GM18511 (cell line): ENCODE data around the gene STON2.
A peak's percentile ranks its signal among the peaks of the same experiment; 100 is the strongest.
"Not testable (repeated sequence)": the region's sequence is repeated elsewhere in the genome, so short reads cannot be mapped to it uniquely, and the experiment has no call there.

Experiments used
- ATAC-seq: cut with Tn5 transposase; IDR thresholded peaks from one replicate; pipeline ENCODE4 v1.9.1; 2021; ENCODE audit warnings: mild to moderate bottlenecking, moderate library complexity; ENCODE audit not compliant: unreplicated experiment

Gene STON2

GRCh38 chr14:81224222-81224621, 175.9 kb downstream of the STON2 start:
- no peak for ATAC-seq

DNA sequence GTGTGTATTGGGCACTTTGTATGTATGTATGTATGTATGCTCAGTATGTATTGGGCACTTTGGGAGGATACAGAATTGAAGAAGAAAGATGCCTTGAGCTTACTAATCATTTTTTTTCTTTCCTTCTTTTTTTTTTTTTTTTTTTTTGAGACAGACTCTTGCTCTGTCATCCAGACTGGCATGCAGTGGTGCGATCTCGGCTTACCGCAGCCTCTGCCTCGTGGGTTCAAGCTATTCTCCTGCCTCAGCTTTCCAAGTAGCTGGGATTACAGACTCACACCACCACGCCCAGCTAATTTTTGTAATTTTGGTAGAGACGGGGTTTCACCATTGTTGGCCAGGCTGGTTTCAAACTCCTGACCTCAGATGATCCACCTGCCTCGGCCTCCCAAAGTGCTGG, 176.3 kb downstream of the STON2 start:
- ATAC-seq: not testable (repeated sequence)

DNA sequence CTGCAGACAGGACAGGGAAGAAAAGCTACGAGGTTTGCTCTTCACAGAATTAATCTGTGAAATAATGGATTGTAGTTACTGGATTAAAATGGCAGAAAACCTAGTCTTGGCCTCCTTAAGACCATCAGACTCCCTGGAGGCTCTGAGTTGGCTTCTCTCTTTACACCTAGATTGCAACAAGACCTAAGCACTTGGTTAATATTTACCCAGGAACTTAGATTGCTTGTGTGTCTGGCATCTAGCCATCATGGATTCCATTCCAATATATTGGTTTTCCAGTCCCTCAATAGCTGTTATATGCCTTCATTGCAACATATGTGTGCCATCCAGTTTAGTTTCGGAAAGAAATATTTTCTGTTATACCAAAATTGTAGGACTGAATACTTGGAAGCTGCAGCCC, 177.4 kb downstream of the STON2 start:
- no peak for ATAC-seq

DNA sequence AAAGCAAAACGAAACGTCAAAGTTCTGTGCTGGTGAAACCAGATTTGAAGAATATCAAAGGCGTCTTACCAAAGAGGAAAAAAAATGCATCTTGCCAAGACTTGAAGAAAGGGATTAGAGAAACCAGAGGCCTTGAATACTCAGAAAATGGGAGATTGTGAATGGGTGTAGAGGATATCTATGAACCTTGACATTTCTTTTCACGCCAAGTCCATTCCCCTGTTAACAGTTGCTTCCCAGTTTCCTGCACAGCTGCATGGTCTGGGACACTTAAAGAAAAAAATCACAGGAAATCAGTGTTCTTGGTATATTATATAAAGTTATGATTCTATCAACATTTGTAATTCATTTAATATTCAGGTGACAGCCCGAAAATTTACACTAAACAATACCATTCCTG, 178.0 kb downstream of the STON2 start:
- no peak for ATAC-seq

DNA sequence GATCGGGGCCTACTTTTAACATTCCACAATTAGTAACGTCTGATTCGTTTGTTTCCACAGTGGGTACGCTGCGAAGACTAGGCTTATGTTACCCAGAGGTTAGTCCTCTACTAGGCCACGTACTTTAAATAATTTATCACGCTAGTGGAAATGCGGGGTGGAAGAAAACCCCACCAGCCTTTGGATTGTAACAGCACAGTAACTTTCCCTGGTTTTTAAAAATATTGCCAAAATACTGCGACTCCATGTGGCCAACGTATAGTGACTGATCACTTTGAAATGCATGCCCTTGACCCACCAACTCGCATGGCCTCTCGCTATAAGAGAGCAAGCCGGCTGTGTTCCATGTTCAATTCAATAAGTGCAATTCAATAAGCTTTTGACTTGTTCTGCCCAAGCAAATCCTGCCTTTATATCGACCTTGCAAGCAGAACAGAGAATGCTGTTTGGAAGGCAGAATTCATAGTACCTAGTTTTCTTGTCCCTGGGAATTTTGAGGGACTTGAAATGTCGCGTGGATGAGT, 178.5 kb downstream of the STON2 start:
- ATAC-seq: no peak

DNA sequence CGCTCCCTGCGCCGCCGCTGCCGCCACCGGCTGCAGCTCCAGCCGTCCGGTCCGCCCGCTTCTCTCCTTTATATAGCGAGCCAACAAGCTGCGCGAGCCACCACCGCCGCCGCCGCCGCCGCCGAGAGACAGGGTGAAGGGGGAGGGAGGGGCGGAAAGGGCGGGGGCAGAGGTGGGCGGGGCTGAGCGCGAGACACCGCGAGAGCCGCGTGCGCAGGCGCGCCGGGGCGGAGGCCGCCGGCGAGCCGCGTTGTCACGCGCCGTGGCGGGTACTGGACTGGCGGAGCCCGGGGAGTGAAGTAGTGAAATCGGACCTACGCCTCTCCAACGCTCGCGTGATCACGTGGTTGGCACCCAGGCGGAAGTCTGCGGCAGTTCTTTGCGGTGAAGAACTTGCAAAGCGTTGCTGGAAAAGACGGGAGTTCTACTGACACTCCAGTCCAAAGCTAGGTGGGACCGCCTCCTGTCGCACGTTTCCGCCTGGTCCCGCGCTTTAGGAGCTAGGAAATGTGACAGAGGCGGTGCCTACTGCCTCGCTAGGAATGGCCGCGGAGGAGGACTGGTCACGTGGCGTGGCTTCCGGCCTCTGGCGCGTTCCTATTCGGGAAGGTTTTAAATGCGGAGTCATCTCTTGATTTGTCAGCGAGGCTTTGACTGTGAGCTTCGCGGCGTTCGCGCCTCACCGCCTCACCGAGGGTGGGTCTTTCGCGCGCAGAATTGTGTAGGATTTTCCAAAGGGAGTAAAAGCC, 179.1 kb downstream of the STON2 start, which contains the start of gene GTF2A1:
TSS of gene GTF2A1 (minus strand) at position 130 of the 749 bp plus-strand sequence. CDS start 441 bp downstream, outside the sequence.
- peak; percentile 77 for ATAC-seq

- ATAC-seq: no peak
Observed at GRCh38 chr14:81220580-81220829, 179.6 kb downstream of the STON2 start.

DNA sequence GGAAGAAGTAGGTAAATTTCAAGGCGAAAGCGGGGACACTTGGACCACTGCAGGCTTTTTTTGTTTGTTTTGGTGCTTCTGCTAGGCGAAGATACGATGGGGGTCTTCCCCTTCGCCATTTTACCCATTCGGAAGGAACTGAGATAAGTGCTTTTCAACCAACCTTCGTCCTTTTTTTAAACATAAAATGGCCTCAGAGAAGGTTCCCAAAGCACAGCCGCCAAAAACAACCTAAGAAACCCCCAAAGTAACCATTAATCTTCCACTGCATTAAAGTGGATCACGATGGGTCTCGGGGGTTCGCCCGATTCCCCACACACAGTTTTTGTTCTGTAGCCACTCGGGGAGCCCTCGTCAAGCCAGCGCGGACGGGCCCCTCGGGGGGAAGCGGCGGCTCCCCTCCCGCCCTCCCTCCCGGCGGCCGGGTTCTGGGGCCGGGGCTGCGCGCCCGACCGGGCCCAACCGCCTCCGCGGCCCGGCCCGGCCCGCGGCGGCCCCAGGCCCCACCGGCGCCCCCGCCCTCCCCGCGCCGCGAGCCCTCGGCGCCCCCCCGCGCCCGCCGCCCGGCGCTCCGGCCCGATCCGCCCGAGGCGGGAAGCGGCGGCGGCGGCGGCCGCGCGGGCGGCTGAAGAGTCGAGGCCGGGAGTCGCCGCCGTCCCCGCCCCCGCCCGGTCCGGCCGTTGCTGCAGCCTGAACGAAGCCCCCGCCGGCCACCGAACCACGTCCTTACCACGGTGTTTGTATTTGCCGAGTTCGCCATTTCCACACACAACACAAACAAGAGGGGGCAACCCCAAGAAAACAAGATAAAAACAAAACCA, 180.2 kb downstream of the STON2 start:
- no peak for ATAC-seq

DNA sequence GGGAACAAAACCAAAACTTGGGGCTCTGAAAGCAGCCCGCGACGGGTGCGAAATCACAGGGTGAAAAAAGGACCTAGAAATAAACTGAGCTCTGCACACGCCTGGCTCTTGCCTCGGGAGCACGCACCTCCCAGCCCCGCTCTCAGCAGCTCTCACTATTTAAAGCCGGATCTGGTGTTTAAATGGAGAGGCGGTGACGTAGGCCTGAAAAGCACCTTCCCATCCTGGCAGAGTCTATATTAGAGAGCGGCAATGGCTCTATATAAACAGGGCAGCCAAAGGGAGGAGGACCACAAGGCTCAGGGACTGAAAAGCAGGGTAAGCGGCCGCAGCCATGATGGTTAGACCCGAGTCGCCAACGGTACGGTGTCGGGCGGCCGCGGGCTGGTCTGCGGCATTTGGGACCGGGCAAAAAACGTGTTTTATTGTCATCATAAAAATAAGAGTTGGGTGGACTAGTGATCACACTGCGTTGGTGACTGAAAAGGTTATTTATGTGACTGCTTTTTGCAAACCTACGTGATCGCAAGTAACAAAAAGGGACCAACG, 180.8 kb downstream of the STON2 start:
- peak; percentile 61 for ATAC-seq

DNA sequence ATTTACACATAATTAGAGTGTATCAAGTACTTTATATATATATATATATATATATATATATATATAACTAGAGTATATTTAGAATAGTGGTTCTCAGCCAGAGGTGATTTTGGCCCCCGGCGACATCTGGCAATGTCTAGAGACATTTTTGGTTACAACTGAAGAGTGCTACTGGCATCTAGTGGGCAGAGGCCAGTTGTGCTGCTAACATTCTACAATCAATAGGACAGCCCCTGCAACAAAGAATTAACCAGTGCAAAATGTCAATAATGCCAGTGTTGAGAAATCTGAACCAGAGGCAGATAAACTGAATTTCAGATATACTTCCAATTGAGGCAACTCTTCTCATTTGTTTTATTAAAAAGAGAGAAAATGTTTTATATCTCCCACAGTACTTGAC, 188.3 kb downstream of the STON2 start:
- ATAC-seq: peak; percentile 84
